NB4 (cell line): ENCODE data around the gene GRM1.

ENCODE experiments used
- CTCF ChIP-seq: IDR thresholded peaks from one replicate; pipeline ENCODE4 v1.5.1; 2012; ENCODE audit warnings: low read depth, low read length
- POLR2A ChIP-seq: IDR thresholded peaks from 2 replicates; pipeline ENCODE4 v1.6.1; 2011; ENCODE audit warnings: mild to moderate bottlenecking; ENCODE audit not compliant: insufficient read length; ENCODE audit errors: extremely low read depth

GRCh38 chr6:146014233-146014632 lies 14.6 kb upstream of the GRM1 start:
- TF ChIP-seq CTCF (no peak), POLR2A (no peak)
